Aorta (tissue), 5 donors: ENCODE results near the gene AP3D1. TPM values are rescaled to one million over a fixed set of nuclear protein-coding genes. Genes with fewer than 3 reads are reported as not detected.

Experiments used
- ATAC-seq: fragments of 200-7000 bp; cut with Tn5 transposase; one replicate; pipeline ENCODE4 v1.9.1; 2022; ENCODE audit warnings: moderate library complexity; ENCODE audit not compliant: low FRiP score
- DNase-seq, 2 donors: peaks; one replicate each; pipeline ENCODE4 v3.0.0-alpha.2; 2020
- H3K27ac ChIP-seq, 2 donors: one replicate each; pipeline ENCODE4 v1.5.1; 2013; ENCODE audit warnings: low read length in 2 of 2, mild to moderate bottlenecking in 2 of 2, moderate library complexity in 2 of 2, control low read depth in 1 of 2, inconsistent platforms in 1 of 2, low read depth in 1 of 2
- H3K27me3 ChIP-seq, 2 donors: one replicate each; pipeline ENCODE4 v1.6.1; 2013; ENCODE audit warnings: control low read depth in 1 of 2, low read length in 1 of 2, mild to moderate bottlenecking in 1 of 2, moderate library complexity in 1 of 2; ENCODE audit not compliant: insufficient read depth in 2 of 2, control insufficient read depth in 1 of 2
- H3K36me3 ChIP-seq, 2 donors: one replicate each; pipeline ENCODE4 v1.6.1; 2013; ENCODE audit warnings: control low read depth in 1 of 2, low read length in 1 of 2, mild to moderate bottlenecking in 1 of 2; ENCODE audit not compliant: insufficient read depth in 2 of 2, control insufficient read depth in 1 of 2
- H3K4me1 ChIP-seq, 2 donors: one replicate each; pipeline ENCODE4 v1.6.1; 2013; ENCODE audit warnings: low read length in 2 of 2, control low read depth in 1 of 2, mild to moderate bottlenecking in 1 of 2, moderate library complexity in 1 of 2; ENCODE audit not compliant: insufficient read depth in 2 of 2, control insufficient read depth in 1 of 2
- H3K4me3 ChIP-seq, 2 donors: one replicate each; pipeline ENCODE4 v1.5.1; 2013; ENCODE audit warnings: low read length in 2 of 2, control low read depth in 1 of 2, mild to moderate bottlenecking in 1 of 2
- H3K9me3 ChIP-seq: one replicate; pipeline ENCODE4 v1.6.1; 2013; ENCODE audit warnings: mild to moderate bottlenecking, low read length; ENCODE audit not compliant: control insufficient read depth
- WGBS, 2 donors: extraction: QIAGEN DNeasy Blood & Tissue Kit; methylation state at CpG; one replicate each; pipeline ENCODE4 v1.1.7; 2013; 5-methylcytosine and 5-hydroxymethylcytosine counted together
- intact Hi-C, 2 donors: fragments of 100-400 bp; cut with DNase I; formaldehyde crosslinking; loops; one replicate each; pipeline versions ENCODE4 v1.14.2 to v1.15.0; 2022
- polyA plus RNA-seq, 2 donors: library from polyadenylated mRNA; stranded (reverse); fragments of 200-250 nt; gene quantifications; one replicate each; pipeline ENCODE4 v1.2.3, GENCODE V29; 2013
- total RNA-seq, 2 donors: library from RNA; stranded (reverse); fragmentation: NEBNext Ultra II Directional; extraction: Animal tissue kit (Norgen Biotek cat#: 25700); gene quantifications; one replicate each; pipeline ENCODE4 v1.2.1, GENCODE V29; 2021
- donor health status: healthy with polysubstance abuse.
- donor health status: Bipolar disorder and iron deficiency.
- donor health status: DM: no; HTN: no; CAD: no.
- donor health status: DM: no; HTN: no; CAD: no.
- donor health status: DM: yes; HTN: yes; CAD: no.

Gene AP3D1
- total and polyA plus RNA-seq, 4 donors, result 31.7 to 84.3 (median 68.3) TPM

DNA sequence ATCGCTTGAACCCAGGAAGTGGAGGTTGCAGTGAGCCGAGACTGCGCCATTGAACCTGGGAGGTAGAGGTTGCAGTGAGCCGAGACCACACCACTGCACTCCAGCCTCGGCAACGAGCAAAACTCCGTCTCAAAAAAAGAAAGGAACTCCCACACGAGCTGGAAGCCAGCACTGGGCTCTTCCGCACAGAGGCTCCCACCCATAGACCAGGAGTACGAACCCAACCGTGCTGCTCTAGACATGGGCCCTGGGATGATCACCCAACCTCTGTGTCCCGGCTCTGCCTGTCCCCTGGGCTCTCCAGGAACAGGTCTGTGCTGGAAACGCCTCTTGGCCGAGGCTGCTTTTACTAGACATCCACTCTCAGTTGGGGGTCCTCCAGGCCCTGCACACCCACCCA lies 24.4 kb upstream of the AP3D1 start:
- no peak overlapping the region for H3K4me3 ChIP-seq
- no peaks in the 10 kb centered on the region for H3K36me3 ChIP-seq
- WGBS, 2 donors, result 84 to 90% methylated on average over 14 of the region's 14 CpGs
- DNase-seq, result no peak
- no peak overlapping the region for H3K27ac ChIP-seq
- H3K4me1 ChIP-seq, result no peaks in the 10 kb centered on the region
- ATAC-seq, result no peak
- intact Hi-C loops, result no loop called here
- no peaks in the 10 kb centered on the region for H3K9me3 ChIP-seq
- no peaks in the 10 kb centered on the region for H3K27me3 ChIP-seq

- no peaks in the 10 kb centered on the region for H3K36me3 ChIP-seq
- H3K27ac ChIP-seq, result no peak overlapping the region
- no peaks in the 10 kb centered on the region for H3K27me3 ChIP-seq
- no peaks in the 10 kb centered on the region for H3K9me3 ChIP-seq
- H3K4me1 ChIP-seq, result no peaks in the 10 kb centered on the region
- no peak for DNase-seq
- H3K4me3 ChIP-seq, result no peak overlapping the region
- no peak for ATAC-seq
- 92 to 93% methylated on average over 18 of the region's 18 CpGs for WGBS, 2 donors
- intact Hi-C loops, result no loop called here
Observed at GRCh38 chr19:2173767-2174577, 22.6 kb upstream of the AP3D1 start.

GRCh38 chr19:2173388-2173766 lies 22.0 kb upstream of the AP3D1 start:
- no peaks in the 10 kb centered on the region for H3K27me3 ChIP-seq
- 92% methylated on average over 21 of the region's 21 CpGs for WGBS, 2 donors
- no peak overlapping the region for H3K27ac ChIP-seq
- H3K4me1 ChIP-seq, result no peaks in the 10 kb centered on the region
- intact Hi-C loops, result no loop called here
- H3K36me3 ChIP-seq, result no peaks in the 10 kb centered on the region
- DNase-seq (no peak), ATAC-seq (no peak)
- no peaks in the 10 kb centered on the region for H3K9me3 ChIP-seq
- no peak overlapping the region for H3K4me3 ChIP-seq

- 66 to 74% methylated on average over 27 of the region's 27 CpGs for WGBS, 2 donors
- Histone ChIP-seq H3K27ac (no peak overlapping the region), H3K4me3 (no peak overlapping the region), H3K4me1 (peaks cover 0 to 4% of the 10 kb centered on the region in 2 donors), H3K9me3 (no peaks in the 10 kb centered on the region), H3K36me3 (no peaks in the 10 kb centered on the region), H3K27me3 (no peaks in the 10 kb centered on the region)
- intact Hi-C loops, result no loop called here
- DNase-seq, result no peak
- no peak for ATAC-seq
Observed at GRCh38 chr19:2171349-2172145, 20.2 kb upstream of the AP3D1 start.

GRCh38 chr19:2170987-2171348 lies 19.6 kb upstream of the AP3D1 start:
- no peak for DNase-seq
- intact Hi-C loops, result no loop called here
- H3K4me1 ChIP-seq, result peaks cover 0 to 4% of the 10 kb centered on the region in 2 donors
- ATAC-seq, result no peak
- H3K36me3 ChIP-seq, result no peaks in the 10 kb centered on the region
- H3K27ac ChIP-seq, result no peak overlapping the region
- WGBS, 2 donors, result 84 to 86% methylated on average over 5 of the region's 5 CpGs
- no peaks in the 10 kb centered on the region for H3K27me3 ChIP-seq
- no peaks in the 10 kb centered on the region for H3K9me3 ChIP-seq
- H3K4me3 ChIP-seq, result no peak overlapping the region

- ATAC-seq (no peak), DNase-seq (no peak)
- intact Hi-C loops, result no loop called here
- Histone ChIP-seq H3K36me3 (no peaks in the 10 kb centered on the region), H3K4me3 (no peak overlapping the region), H3K27ac (no peak overlapping the region), H3K4me1 (peaks cover 0 to 4% of the 10 kb centered on the region in 2 donors), H3K27me3 (no peaks in the 10 kb centered on the region), H3K9me3 (no peaks in the 10 kb centered on the region)
- 91 to 93% methylated on average over 12 of the region's 12 CpGs for WGBS, 2 donors
Observed at GRCh38 chr19:2170219-2170618, 18.9 kb upstream of the AP3D1 start.

DNA sequence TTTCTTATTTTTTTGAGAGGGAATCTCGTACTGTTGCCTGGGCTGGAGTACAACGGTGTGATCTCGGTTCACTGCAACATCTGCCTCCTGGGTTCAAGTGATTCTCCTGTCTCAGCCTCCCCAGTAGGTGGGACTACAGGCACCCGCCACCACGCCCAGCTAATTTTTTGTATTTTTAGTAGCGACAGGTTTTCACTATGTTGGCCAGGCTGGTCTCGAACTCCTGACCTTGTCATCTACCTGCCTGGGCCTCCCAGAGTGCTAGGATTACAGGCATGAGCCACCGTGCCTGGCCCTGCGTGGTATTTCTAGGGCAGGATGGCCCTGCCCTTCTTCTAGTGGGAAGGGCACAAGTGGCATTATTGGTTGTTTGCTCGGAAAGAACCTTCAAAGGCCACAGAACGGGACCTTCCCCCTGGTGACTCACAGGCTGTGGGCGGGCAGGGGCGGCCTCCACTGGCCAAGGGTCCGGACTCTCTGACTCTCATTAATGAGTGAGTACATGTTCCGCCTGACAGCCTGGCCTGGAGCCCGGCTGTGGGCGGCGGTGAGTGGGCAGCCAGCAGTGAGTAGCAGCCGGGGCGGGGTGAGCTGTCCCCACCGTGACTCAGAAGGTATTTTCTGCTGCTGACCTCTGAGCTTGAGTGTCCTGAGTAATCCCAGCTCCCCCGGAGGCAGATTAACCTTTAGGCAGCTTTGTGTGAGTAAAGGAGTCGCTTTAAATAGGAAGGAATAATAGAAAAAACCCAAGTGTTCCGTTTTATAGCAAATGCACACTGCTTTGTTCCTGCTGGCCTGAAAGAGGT lies 17.5 kb upstream of the AP3D1 start:
- no peaks in the 10 kb centered on the region for H3K9me3 ChIP-seq
- ATAC-seq (peak; percentile 94), DNase-seq (peak; percentile 98 to 99)
- H3K4me3 ChIP-seq, result no peak overlapping the region
- H3K36me3 ChIP-seq, result no peaks in the 10 kb centered on the region
- WGBS, 2 donors, result 3 to 5% methylated on average over 24 of the region's 24 CpGs
- peaks cover 0 to 4% of the 10 kb centered on the region in 2 donors for H3K4me1 ChIP-seq
- H3K27me3 ChIP-seq, result no peaks in the 10 kb centered on the region
- H3K27ac ChIP-seq, result peak overlapping the region in 1 of 2 donors; percentile 83
- intact Hi-C loops, result loop anchor here in 1 of 2 donors (2.0 kb wide), 1 partner anchor 14 kb away; no protein-coding TSS in a partner anchor

DNA sequence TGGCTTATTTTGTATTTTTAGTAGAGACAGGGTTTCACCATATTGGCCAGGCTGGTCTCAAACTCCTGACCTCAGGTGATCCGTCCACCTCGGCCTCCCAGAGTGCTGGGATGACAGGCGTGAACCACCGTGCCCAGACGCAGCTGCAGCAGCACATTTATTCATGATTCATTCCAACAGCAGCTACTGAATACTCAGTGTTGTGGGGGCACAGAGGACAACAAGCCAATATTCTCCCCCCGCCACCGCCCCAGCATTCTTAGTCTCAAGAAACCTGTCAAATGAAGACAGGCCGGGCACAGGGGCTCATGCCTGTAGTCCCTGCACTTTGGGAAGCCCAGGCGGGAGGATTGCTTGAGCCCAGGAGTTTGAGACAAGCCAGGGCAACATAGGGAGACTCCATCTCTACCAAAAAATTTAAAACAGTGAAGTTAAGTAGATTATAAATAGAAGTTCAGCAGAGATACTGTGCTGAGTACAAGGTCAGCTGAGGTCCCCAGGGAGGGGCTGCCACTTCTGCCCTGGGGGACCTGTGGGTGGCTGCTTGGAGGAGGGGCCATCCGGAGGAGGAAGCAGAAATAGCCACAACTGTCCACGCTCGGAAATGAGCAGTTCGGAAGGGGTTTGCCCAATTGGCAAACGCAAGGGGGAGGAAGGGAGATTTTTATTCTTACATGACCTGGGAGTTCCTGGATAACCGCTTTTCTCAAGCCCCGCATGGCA lies 16.7 kb upstream of the AP3D1 start:
- intact Hi-C loops, result loop anchor here in 1 of 2 donors (2.0 kb wide), 1 partner anchor 15 kb away; no protein-coding TSS in a partner anchor
- Histone ChIP-seq H3K9me3 (no peaks in the 10 kb centered on the region), H3K4me3 (no peak overlapping the region), H3K27me3 (no peaks in the 10 kb centered on the region), H3K27ac (peak overlapping the region; percentile 2 to 83), H3K4me1 (peaks cover 0 to 4% of the 10 kb centered on the region in 2 donors), H3K36me3 (no peaks in the 10 kb centered on the region)
- 10% methylated on average over 16 of the region's 16 CpGs for WGBS, 2 donors
- DNase-seq, result peak; percentile 85 to 89
- ATAC-seq, result peak; percentile 27
